Stimulated activated memory B cell treated with anti-CD40 and anti-IgM and Interleukin-4, amounts not matched to agents 10 μg/mL and 1 μg/mL and 100 μg/mL, for 72 hours (primary cell): ENCODE data around the gene TSPAN32.

ENCODE experiments used
- ATAC-seq: fragments of 150-1000 bp; cut with Tn5 transposase; 2 replicates; pipeline ENCODE4 v1.10.0; 2021
- H3K27ac Mint-ChIP-seq: one replicate; pipeline ENCODE4 v1.8.0; 2022; ENCODE audit warnings: mild to moderate bottlenecking, mixed read lengths
- H3K27me3 Mint-ChIP-seq: one replicate; pipeline ENCODE4 v1.8.0; 2022; ENCODE audit warnings: mixed read lengths
- H3K36me3 Mint-ChIP-seq: one replicate; pipeline ENCODE4 v1.8.0; 2022; ENCODE audit warnings: mixed read lengths
- H3K4me1 Mint-ChIP-seq: one replicate; pipeline ENCODE4 v1.8.0; 2022; ENCODE audit warnings: mixed read lengths
- H3K4me3 Mint-ChIP-seq: one replicate; pipeline ENCODE4 v1.8.0; 2022; ENCODE audit warnings: mild to moderate bottlenecking, moderate library complexity, mixed read lengths
- H3K9me3 Mint-ChIP-seq: one replicate; pipeline ENCODE4 v1.8.0; 2022; ENCODE audit warnings: mixed read lengths

The TSPAN32 gene

GRCh38 chr11:2301631-2302305 is at the start of gene TSPAN32, which contains the start of gene C11orf21:
Gene TSPAN32, plus strand, starts transcription at chr11:2302013. Its CDS starts 137 bp downstream, at chr11:2302150.
Gene C11orf21, minus strand, starts transcription at chr11:2301918. Its CDS starts 110 bp downstream, at chr11:2301808.
- Mint-ChIP-seq H3K36me3 (peaks cover 5% of the 10 kb centered on the region), H3K27ac (peak within 1 kb of the TSS; percentile 93), H3K4me1 (peaks cover 58% of the 10 kb centered on the region), H3K9me3 (no peaks in the 10 kb centered on the region), H3K4me3 (peak within 1 kb of the TSS; percentile 88), H3K27me3 (peaks cover 8% of the 10 kb centered on the region)
- peak; percentile 73 for ATAC-seq

- Mint-ChIP-seq H3K27ac (no peak overlapping the region), H3K4me3 (no peak overlapping the region), H3K27me3 (peaks cover 14% of the 10 kb centered on the region), H3K4me1 (no peaks in the 10 kb centered on the region), H3K9me3 (peaks cover 7% of the 10 kb centered on the region), H3K36me3 (no peaks in the 10 kb centered on the region)
- ATAC-seq: no peak
These were observed 49.8 kb upstream of the TSPAN32 start for GRCh38 chr11:2252018-2252417.

GRCh38 chr11:2256293-2256913 is 45.4 kb upstream of the TSPAN32 start:
- Mint-ChIP-seq H3K4me3 (no peak overlapping the region), H3K27ac (no peak overlapping the region), H3K9me3 (peaks cover 7% of the 10 kb centered on the region), H3K4me1 (no peaks in the 10 kb centered on the region), H3K27me3 (no peaks in the 10 kb centered on the region), H3K36me3 (no peaks in the 10 kb centered on the region)
- no peak for ATAC-seq

GRCh38 chr11:2256951-2257700 is 44.7 kb upstream of the TSPAN32 start:
- no peak overlapping the region for H3K4me3 Mint-ChIP-seq
- ATAC-seq: no peak
- no peaks in the 10 kb centered on the region for H3K36me3 Mint-ChIP-seq
- no peaks in the 10 kb centered on the region for H3K27me3 Mint-ChIP-seq
- peaks cover 7% of the 10 kb centered on the region for H3K9me3 Mint-ChIP-seq
- no peaks in the 10 kb centered on the region for H3K4me1 Mint-ChIP-seq
- no peak overlapping the region for H3K27ac Mint-ChIP-seq

- H3K9me3 Mint-ChIP-seq: peaks cover 3% of the 10 kb centered on the region
These were observed 43.0 kb upstream of the TSPAN32 start for GRCh38 chr11:2258501-2259465.

GRCh38 chr11:2259466-2259830 is 42.4 kb upstream of the TSPAN32 start:
- Mint-ChIP-seq H3K9me3 (peaks cover 3% of the 10 kb centered on the region), H3K4me1 (no peaks in the 10 kb centered on the region), H3K4me3 (no peak overlapping the region), H3K27ac (no peak overlapping the region), H3K27me3 (no peaks in the 10 kb centered on the region), H3K36me3 (no peaks in the 10 kb centered on the region)
- no peak for ATAC-seq

More at GRCh38 chr11:2258501-2259465, 43.0 kb upstream of the TSPAN32 start:
- Mint-ChIP-seq H3K4me1 (no peaks in the 10 kb centered on the region), H3K27me3 (no peaks in the 10 kb centered on the region), H3K4me3 (no peak overlapping the region), H3K36me3 (no peaks in the 10 kb centered on the region), H3K27ac (no peak overlapping the region)
- ATAC-seq: no peak

- no peak for ATAC-seq
- no peak overlapping the region for H3K27ac Mint-ChIP-seq
- no peak overlapping the region for H3K4me3 Mint-ChIP-seq
- no peaks in the 10 kb centered on the region for H3K27me3 Mint-ChIP-seq
- no peaks in the 10 kb centered on the region for H3K36me3 Mint-ChIP-seq
- H3K9me3 Mint-ChIP-seq: no peaks in the 10 kb centered on the region
- H3K4me1 Mint-ChIP-seq: no peaks in the 10 kb centered on the region
These were observed 41.8 kb upstream of the TSPAN32 start for GRCh38 chr11:2259897-2260451.

GRCh38 chr11:2260491-2261364 is 41.1 kb upstream of the TSPAN32 start:
- Mint-ChIP-seq H3K27me3 (no peaks in the 10 kb centered on the region), H3K4me3 (no peak overlapping the region)

GRCh38 chr11:2261436-2262230 is 40.2 kb upstream of the TSPAN32 start:
- Mint-ChIP-seq H3K4me3 (no peak overlapping the region), H3K9me3 (no peaks in the 10 kb centered on the region)

More at GRCh38 chr11:2260491-2261364, 41.1 kb upstream of the TSPAN32 start:
- Mint-ChIP-seq H3K9me3 (no peaks in the 10 kb centered on the region), H3K4me1 (peaks cover 7% of the 10 kb centered on the region), H3K27ac (no peak overlapping the region), H3K36me3 (no peaks in the 10 kb centered on the region)
- ATAC-seq: no peak

GRCh38 chr11:2262301-2263070 is 39.3 kb upstream of the TSPAN32 start:
- Mint-ChIP-seq H3K27me3 (no peaks in the 10 kb centered on the region), H3K4me3 (no peak overlapping the region), H3K36me3 (no peaks in the 10 kb centered on the region), H3K9me3 (no peaks in the 10 kb centered on the region), H3K27ac (no peak overlapping the region), H3K4me1 (peaks cover 18% of the 10 kb centered on the region)
- no peak for ATAC-seq

More at GRCh38 chr11:2261436-2262230, 40.2 kb upstream of the TSPAN32 start:
- Mint-ChIP-seq H3K27me3 (no peaks in the 10 kb centered on the region), H3K36me3 (no peaks in the 10 kb centered on the region), H3K4me1 (peaks cover 16% of the 10 kb centered on the region), H3K27ac (no peak overlapping the region)
- no peak for ATAC-seq

- peaks cover 22% of the 10 kb centered on the region for H3K4me1 Mint-ChIP-seq
These were observed 38.7 kb upstream of the TSPAN32 start for GRCh38 chr11:2263071-2263565.

GRCh38 chr11:2263724-2264360 is 38.0 kb upstream of the TSPAN32 start:
- H3K4me1 Mint-ChIP-seq: peaks cover 28% of the 10 kb centered on the region

More at GRCh38 chr11:2263071-2263565, 38.7 kb upstream of the TSPAN32 start:
- Mint-ChIP-seq H3K27ac (no peak overlapping the region), H3K27me3 (no peaks in the 10 kb centered on the region), H3K36me3 (no peaks in the 10 kb centered on the region), H3K4me3 (no peak overlapping the region), H3K9me3 (no peaks in the 10 kb centered on the region)
- no peak for ATAC-seq

More at GRCh38 chr11:2263724-2264360, 38.0 kb upstream of the TSPAN32 start:
- no peaks in the 10 kb centered on the region for H3K9me3 Mint-ChIP-seq
- H3K27me3 Mint-ChIP-seq: no peaks in the 10 kb centered on the region
- no peak overlapping the region for H3K27ac Mint-ChIP-seq
- no peaks in the 10 kb centered on the region for H3K36me3 Mint-ChIP-seq
- no peak overlapping the region for H3K4me3 Mint-ChIP-seq
- no peak for ATAC-seq
